Measurements from ENCODE around the gene ACE.
"Not testable (repeated sequence)": the region's sequence is repeated elsewhere in the genome, so short reads cannot be mapped to it uniquely, and the experiment has no call there.

The ACE gene

GRCh38 chr17:63450551-63450950 lies 26.3 kb upstream of the ACE start:
- Histone ChIP-seq H4K20me1 (no peaks in the 10 kb centered on the region), H3K27me3 (peaks cover 27% of the 10 kb centered on the region), H3K4me3 (no peak overlapping the region), H3K9ac (0 out of 2 replicates have a peak overlapping the region, but pooled peaks have one; percentile 29), H3K27ac (no peak overlapping the region), H3K4me2 (peak overlapping the region; percentile 68), H3K36me3 (no peaks in the 10 kb centered on the region), H3K4me1 (peaks cover 63% of the 10 kb centered on the region), H3K9me3 (no peaks in the 10 kb centered on the region)
- TF ChIP-seq Cebpa-rat (IDR thresholded peaks at IDR 0.05) = no peak

DNA sequence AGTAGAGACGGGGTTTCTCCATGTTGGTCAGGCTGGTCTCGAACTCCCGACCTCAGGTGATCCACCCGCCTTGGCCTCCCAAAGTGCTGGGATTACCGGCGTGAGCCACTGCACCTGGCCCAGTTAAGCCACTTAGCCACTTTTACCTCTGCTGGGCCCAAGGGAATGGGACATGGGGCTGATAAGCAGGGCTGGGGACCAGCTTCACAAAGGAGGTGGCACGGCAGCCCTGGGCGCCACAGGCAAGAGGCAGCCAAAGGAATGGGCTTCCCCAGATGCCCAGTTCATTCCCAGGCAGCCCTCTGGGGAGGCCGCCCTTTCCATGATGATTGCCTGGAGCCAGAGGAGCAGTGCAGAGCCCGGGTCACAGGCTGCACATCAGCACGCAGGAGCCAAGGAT lies 25.7 kb upstream of the ACE start:
- no peak for TF ChIP-seq Cebpa-rat (IDR thresholded peaks at IDR 0.05)
- H3K4me3 ChIP-seq = no peak overlapping the region
- no peaks in the 10 kb centered on the region for H3K9me3 ChIP-seq
- H3K9ac ChIP-seq = no peak overlapping the region
- H3K4me2 ChIP-seq = peak overlapping the region; percentile 68; the same call in 1 of the 2 replicates
- H3K27ac ChIP-seq = no peak overlapping the region
- H4K20me1 ChIP-seq = no peaks in the 10 kb centered on the region
- no peaks in the 10 kb centered on the region for H3K36me3 ChIP-seq
- peaks cover 21% of the 10 kb centered on the region for H3K27me3 ChIP-seq
- H3K4me1 ChIP-seq = peaks cover 58% of the 10 kb centered on the region

DNA sequence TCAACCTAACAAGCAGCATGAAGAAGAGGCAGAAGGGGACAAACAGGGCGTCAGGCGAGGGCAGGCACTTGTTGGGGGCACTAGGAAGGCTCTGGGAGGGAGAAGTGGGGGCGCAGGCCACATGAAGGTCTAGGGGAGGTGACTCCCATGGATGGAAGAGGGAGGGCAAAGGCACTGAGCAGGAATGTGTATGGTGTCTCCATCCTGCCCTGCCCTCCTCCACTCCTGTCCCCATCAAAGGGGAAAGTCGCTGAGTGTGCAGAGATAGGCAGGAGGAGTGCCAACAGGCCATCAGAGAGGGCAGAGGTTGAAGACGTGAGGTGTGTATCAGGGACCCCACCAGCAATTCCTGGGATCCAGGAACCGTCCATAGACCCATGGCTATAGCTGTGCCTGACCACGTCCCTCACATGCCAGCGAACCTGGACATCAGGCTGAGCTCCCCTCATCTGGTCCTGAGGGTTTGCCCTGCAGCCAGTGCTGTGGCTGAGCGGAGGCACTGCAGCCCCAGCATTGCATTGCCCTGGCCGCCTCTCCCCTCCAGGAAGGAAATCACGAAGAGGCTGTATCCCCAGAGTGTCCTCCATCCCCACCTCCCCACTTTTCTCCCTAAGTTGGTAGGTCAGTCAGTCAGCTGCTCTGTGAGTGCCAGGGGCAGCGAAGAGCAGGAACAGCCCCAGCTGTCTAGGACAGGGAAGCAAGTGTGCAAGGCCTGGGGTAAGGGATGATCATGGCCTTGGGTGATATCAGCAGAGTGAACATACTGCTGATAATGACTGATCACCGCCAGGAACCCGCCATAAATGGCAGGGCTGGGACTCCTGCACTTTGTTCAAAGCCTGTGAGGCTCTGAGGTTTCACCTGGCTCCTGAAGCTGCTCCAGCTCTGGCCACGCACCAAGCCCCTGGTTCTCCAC lies 24.6 kb upstream of the ACE start:
- no peak for TF ChIP-seq Cebpa-rat (IDR thresholded peaks at IDR 0.05)
- Histone ChIP-seq H3K4me3 (no peak overlapping the region), H3K9ac (no peak overlapping the region), H4K20me1 (no peaks in the 10 kb centered on the region), H3K9me3 (no peaks in the 10 kb centered on the region), H3K27me3 (peaks cover 12% of the 10 kb centered on the region; the same call in 1 of the 2 replicates), H3K36me3 (no peaks in the 10 kb centered on the region), H3K27ac (no peak overlapping the region), H3K4me1 (peaks cover 47% of the 10 kb centered on the region), H3K4me2 (peak overlapping the region; percentile 37; the same call in 1 of the 2 replicates)

GRCh38 chr17:63452962-63453551 lies 23.8 kb upstream of the ACE start:
- Histone ChIP-seq H3K4me2 (peak overlapping the region; percentile 37; the same call in 1 of the 2 replicates), H3K4me3 (no peak overlapping the region), H3K36me3 (no peaks in the 10 kb centered on the region), H4K20me1 (no peaks in the 10 kb centered on the region), H3K9ac (no peak overlapping the region), H3K27me3 (peaks cover 12% of the 10 kb centered on the region; the same call in 1 of the 2 replicates), H3K4me1 (peaks cover 39% of the 10 kb centered on the region), H3K9me3 (no peaks in the 10 kb centered on the region), H3K27ac (no peak overlapping the region)
- TF ChIP-seq Cebpa-rat (IDR thresholded peaks at IDR 0.05) = no peak

- H4K20me1 ChIP-seq, H3K4me2 ChIP-seq, H3K27ac ChIP-seq, H3K9ac ChIP-seq, H3K4me3 ChIP-seq, H3K36me3 ChIP-seq, H3K9me3 ChIP-seq: not testable (repeated sequence)
- H3K4me1 ChIP-seq = peaks cover 31% of the 10 kb centered on the region
- H3K27me3 ChIP-seq = peaks cover 12% of the 10 kb centered on the region; the same call in 1 of the 2 replicates
Measured at GRCh38 chr17:63454357-63454756, 22.5 kb upstream of the ACE start.

DNA sequence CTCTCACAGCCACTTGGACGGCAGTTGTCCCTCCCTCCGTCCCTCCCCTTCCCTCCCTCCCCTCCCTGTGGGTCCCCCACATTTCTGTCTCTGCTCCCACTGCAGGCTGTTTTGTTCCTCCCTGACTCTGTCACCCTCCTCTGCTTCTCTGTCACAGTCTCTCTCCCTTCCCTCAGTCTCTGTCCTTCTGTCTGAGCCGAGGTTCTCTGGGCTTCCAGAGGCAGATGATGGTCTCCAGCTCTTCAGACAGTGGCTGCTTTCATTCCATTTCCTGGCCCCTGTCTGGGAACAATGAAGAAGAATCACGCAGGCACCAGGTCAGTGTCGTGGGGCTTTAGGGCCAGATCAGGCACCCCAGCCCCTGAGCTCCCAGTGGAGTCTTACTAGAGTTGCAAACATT lies 21.9 kb upstream of the ACE start:
- Histone ChIP-seq H3K9ac (no peak overlapping the region), H3K4me3 (no peak overlapping the region), H4K20me1 (no peaks in the 10 kb centered on the region), H3K27me3 (peaks cover 8% of the 10 kb centered on the region; the same call in 1 of the 2 replicates), H3K4me2 (no peak overlapping the region), H3K9me3 (no peaks in the 10 kb centered on the region), H3K27ac (no peak overlapping the region), H3K36me3 (no peaks in the 10 kb centered on the region), H3K4me1 (peaks cover 27% of the 10 kb centered on the region)
- no peak for TF ChIP-seq Cebpa-rat (IDR thresholded peaks at IDR 0.05)

GRCh38 chr17:63455417-63455816 lies 21.4 kb upstream of the ACE start:
- Histone ChIP-seq H3K4me1 (peaks cover 22% of the 10 kb centered on the region), H3K4me2 (no peak overlapping the region), H3K9me3 (no peaks in the 10 kb centered on the region), H3K36me3 (no peaks in the 10 kb centered on the region), H3K4me3 (no peak overlapping the region), H4K20me1 (no peaks in the 10 kb centered on the region), H3K27ac (no peak overlapping the region), H3K27me3 (peaks cover 3% of the 10 kb centered on the region; the same call in 1 of the 2 replicates), H3K9ac (no peak overlapping the region)
- TF ChIP-seq Cebpa-rat (IDR thresholded peaks at IDR 0.05) = no peak

DNA sequence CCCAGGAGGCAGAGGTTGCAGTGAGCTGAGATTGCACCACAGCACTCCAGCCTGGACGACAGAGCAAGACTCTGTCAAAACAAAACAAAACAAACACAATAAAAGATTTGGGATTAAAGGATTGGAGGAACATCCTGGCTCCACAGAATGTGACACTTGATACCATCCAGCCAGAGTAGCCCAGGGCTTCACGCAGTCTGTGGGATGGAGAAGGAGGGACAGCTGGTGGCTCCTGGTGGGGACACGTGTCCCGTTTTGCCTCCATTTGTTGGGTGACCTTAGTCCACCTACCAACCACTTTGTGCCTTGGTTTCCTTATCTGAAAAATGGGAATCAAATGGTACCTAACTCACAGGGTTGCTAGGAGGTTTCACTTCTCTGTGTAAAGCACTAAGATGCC lies 18.4 kb upstream of the ACE start:
- H3K27ac ChIP-seq = no peak overlapping the region
- no peak overlapping the region for H3K4me2 ChIP-seq
- H3K4me3 ChIP-seq = no peak overlapping the region
- H3K4me1 ChIP-seq = peaks cover 8% of the 10 kb centered on the region
- H4K20me1 ChIP-seq = no peaks in the 10 kb centered on the region
- no peaks in the 10 kb centered on the region for H3K27me3 ChIP-seq
- H3K9me3 ChIP-seq = no peaks in the 10 kb centered on the region
- TF ChIP-seq Cebpa-rat (IDR thresholded peaks at IDR 0.05) = no peak
- H3K9ac ChIP-seq = no peak overlapping the region
- H3K36me3 ChIP-seq = no peaks in the 10 kb centered on the region

GRCh38 chr17:63460018-63460417 lies 16.8 kb upstream of the ACE start:
- Histone ChIP-seq H3K4me3 (no peak overlapping the region), H3K4me2 (no peak overlapping the region), H3K36me3 (no peaks in the 10 kb centered on the region), H3K9me3 (no peaks in the 10 kb centered on the region), H3K9ac (no peak overlapping the region), H3K27ac (no peak overlapping the region), H3K4me1 (peaks cover 8% of the 10 kb centered on the region), H3K27me3 (no peaks in the 10 kb centered on the region), H4K20me1 (no peaks in the 10 kb centered on the region)
- no peak for TF ChIP-seq Cebpa-rat (IDR thresholded peaks at IDR 0.05)

DNA sequence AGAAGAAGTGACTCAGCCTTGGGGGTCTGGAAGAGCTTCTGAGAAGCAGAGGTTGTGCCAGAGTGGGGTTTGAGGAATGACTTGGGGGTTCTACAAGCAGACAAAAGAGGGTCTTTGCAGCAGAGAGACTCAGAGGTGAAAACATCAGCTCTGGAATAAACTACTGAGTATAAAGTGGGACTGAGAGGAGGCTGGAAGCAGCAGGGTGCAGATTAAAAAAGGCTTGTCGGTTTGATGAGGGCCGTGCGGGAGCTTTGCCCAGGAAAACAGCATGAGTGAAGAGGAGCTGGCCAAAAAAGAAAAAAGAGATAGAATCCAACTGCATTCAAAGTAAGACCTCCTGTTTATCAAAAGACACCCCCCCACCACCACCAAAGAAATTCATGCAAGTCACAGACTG lies 13.1 kb upstream of the ACE start:
- no peaks in the 10 kb centered on the region for H3K9me3 ChIP-seq
- H4K20me1 ChIP-seq = no peaks in the 10 kb centered on the region
- H3K27me3 ChIP-seq = no peaks in the 10 kb centered on the region
- H3K36me3 ChIP-seq = no peaks in the 10 kb centered on the region
- no peak for TF ChIP-seq Cebpa-rat (IDR thresholded peaks at IDR 0.05)
- peaks cover 8% of the 10 kb centered on the region for H3K4me1 ChIP-seq
- no peak overlapping the region for H3K4me3 ChIP-seq
- H3K4me2 ChIP-seq = no peak overlapping the region
- no peak overlapping the region for H3K27ac ChIP-seq
- no peak overlapping the region for H3K9ac ChIP-seq

Data from BLaER1 (cell line).